GM21619 (cell line): Measurements from ENCODE around the gene ANKRD13B.

Experiments used
- ATAC-seq: cut with Tn5 transposase; IDR thresholded peaks from one replicate; pipeline ENCODE4 v1.9.1; 2021; ENCODE audit not compliant: unreplicated experiment

ANKRD13B gene

GRCh38 chr17:29616300-29617048 is 23.5 kb downstream of the ANKRD13B start:
- ATAC-seq = no peak

- no peak for ATAC-seq
Measured at GRCh38 chr17:29617125-29617480, 24.2 kb downstream of the ANKRD13B start.

GRCh38 chr17:29617481-29618271 is 24.7 kb downstream of the ANKRD13B start:
- ATAC-seq = no peak

- no peak for ATAC-seq
Measured at GRCh38 chr17:29618272-29619065, 25.5 kb downstream of the ANKRD13B start.

GRCh38 chr17:29619251-29619650 is 26.3 kb downstream of the ANKRD13B start:
- no peak for ATAC-seq

- ATAC-seq = no peak
Measured at GRCh38 chr17:29620271-29620670, 27.3 kb downstream of the ANKRD13B start.

- no peak for ATAC-seq
Measured at GRCh38 chr17:29620779-29621500, 28.0 kb downstream of the ANKRD13B start.

- ATAC-seq = no peak
Measured at GRCh38 chr17:29621751-29622194, 28.8 kb downstream of the ANKRD13B start.

GRCh38 chr17:29622337-29623282 is 29.7 kb downstream of the ANKRD13B start, which contains the start of gene CORO6:
TSS of gene CORO6 (minus strand) at chr17:29622912. CDS start at chr17:29621421, 1,491 bp downstream.
- ATAC-seq = peak; percentile 47

- no peak for ATAC-seq
Measured at GRCh38 chr17:29623283-29623647, 30.3 kb downstream of the ANKRD13B start.

GRCh38 chr17:29624586-29624985 is 31.7 kb downstream of the ANKRD13B start:
- ATAC-seq = no peak

GRCh38 chr17:29625037-29625750 is 32.3 kb downstream of the ANKRD13B start:
- ATAC-seq = no peak

- no peak for ATAC-seq
Measured at GRCh38 chr17:29627951-29628350, 35.0 kb downstream of the ANKRD13B start.

GRCh38 chr17:29628644-29629043 is 35.7 kb downstream of the ANKRD13B start:
- no peak for ATAC-seq

GRCh38 chr17:29629839-29630238 is 36.9 kb downstream of the ANKRD13B start:
- ATAC-seq = no peak

GRCh38 chr17:29630630-29631193 is 37.8 kb downstream of the ANKRD13B start:
- no peak for ATAC-seq

- ATAC-seq = no peak
Measured at GRCh38 chr17:29633886-29634285, 41.0 kb downstream of the ANKRD13B start.

- ATAC-seq = no peak
Measured at GRCh38 chr17:29640413-29640812, 47.5 kb downstream of the ANKRD13B start.
